ENCODE data around the gene TIAM1.
A peak's percentile ranks its signal among the peaks of the same experiment; 100 is the strongest.

TIAM1 gene

GRCh38 chr21:31366825-31367224, 22.8 kb upstream of the TIAM1 start:
- CTCF ChIA-PET, result interaction anchor here (0.8 kb wide), 1 partner anchor 201 kb away, joined by 3 read pairs; no protein-coding TSS in a partner anchor
- H3K36me3 ChIP-seq (ENCODE audit: control insufficient read depth in 4 of 4, insufficient read depth in 4 of 4, low read length in 3 of 4), result no peaks in the 10 kb centered on the region
- H3K27me3 ChIP-seq (replicated peaks in 2 of 5; ENCODE audit: control insufficient read depth in 4 of 5, insufficient read depth in 5 of 5, low read length in 4 of 5), result no peaks in the 10 kb centered on the region
- WGBS (ENCODE audit: insufficient coverage), result 100% methylated on average over 1 of the region's 2 CpGs
- peaks cover 12 to 36% (median 21%) of the 10 kb centered on the region in 4 experiments for H3K4me1 ChIP-seq (ENCODE audit: control extremely low read depth in 1 of 4, control insufficient read depth in 4 of 4, insufficient read depth in 4 of 4, low read length in 3 of 4)
- POLR2A ChIA-PET, result no interaction called here
- no peaks in the 10 kb centered on the region for H3K9me3 ChIP-seq (ENCODE audit: control extremely low read depth in 1 of 5, control insufficient read depth in 4 of 5, insufficient read depth in 2 of 5, low read depth in 1 of 5, low read length in 4 of 5)
- no peak overlapping the region for H3K4me3 ChIP-seq (ENCODE audit: control insufficient read depth in 1 of 7, extremely low read depth in 1 of 7, insufficient read depth in 4 of 7, low read depth in 2 of 7, low read length in 6 of 7)
- peak in 2 of 3 donors; percentile 32 to 47 for DNase-seq
- H3K27ac ChIP-seq (ENCODE audit: insufficient read depth in 1 of 2, low read depth in 1 of 2, low read length in 2 of 2, poor library complexity in 1 of 2, severe bottlenecking in 2 of 2), result no peak overlapping the region

GRCh38 chr21:31364253-31364945, 20.3 kb upstream of the TIAM1 start:
- Histone ChIP-seq H3K27ac (ENCODE audit: insufficient read depth in 1 of 2, low read depth in 1 of 2, low read length in 2 of 2, poor library complexity in 1 of 2, severe bottlenecking in 2 of 2) (no peak overlapping the region), H3K4me1 (ENCODE audit: control extremely low read depth in 1 of 4, control insufficient read depth in 4 of 4, insufficient read depth in 4 of 4, low read length in 3 of 4) (peaks cover 12 to 36% (median 21%) of the 10 kb centered on the region in 4 experiments), H3K4me3 (ENCODE audit: control insufficient read depth in 1 of 7, extremely low read depth in 1 of 7, insufficient read depth in 4 of 7, low read depth in 2 of 7, low read length in 6 of 7) (no peak overlapping the region), H3K9me3 (ENCODE audit: control extremely low read depth in 1 of 5, control insufficient read depth in 4 of 5, insufficient read depth in 2 of 5, low read depth in 1 of 5, low read length in 4 of 5) (peaks cover 0 to 7% (median 0%) of the 10 kb centered on the region in 5 experiments), H3K36me3 (ENCODE audit: control insufficient read depth in 4 of 4, insufficient read depth in 4 of 4, low read length in 3 of 4) (no peaks in the 10 kb centered on the region), H3K27me3 (replicated peaks in 2 of 5; ENCODE audit: control insufficient read depth in 4 of 5, insufficient read depth in 5 of 5, low read length in 4 of 5) (no peaks in the 10 kb centered on the region)
- CTCF ChIA-PET, result interaction anchor here (0.6 to 2.2 kb wide), 3 partner anchors 11 to 29 kb away, joined by 3 to 5 read pairs (median 3); no protein-coding TSS in a partner anchor
- POLR2A ChIA-PET, result interaction anchor here (0.6 kb wide), 1 partner anchor 23 kb away, joined by 5 read pairs; no protein-coding TSS in a partner anchor
- WGBS (ENCODE audit: insufficient coverage), result 100% methylated on average over 2 of the region's 4 CpGs
- no peak for DNase-seq

GRCh38 chr21:31363720-31364119, 19.7 kb upstream of the TIAM1 start:
- H3K9me3 ChIP-seq (ENCODE audit: control extremely low read depth in 1 of 5, control insufficient read depth in 4 of 5, insufficient read depth in 2 of 5, low read depth in 1 of 5, low read length in 4 of 5), result peaks cover 0 to 7% (median 0%) of the 10 kb centered on the region in 5 experiments
- H3K4me1 ChIP-seq (ENCODE audit: control extremely low read depth in 1 of 4, control insufficient read depth in 4 of 4, insufficient read depth in 4 of 4, low read length in 3 of 4), result peaks cover 12 to 36% (median 21%) of the 10 kb centered on the region in 4 experiments
- ChIA-PET CTCF (interaction anchor here (1.1 to 2.2 kb wide), 3 partner anchors 10 to 28 kb away, joined by 3 to 5 read pairs (median 5); no protein-coding TSS in a partner anchor), POLR2A (interaction anchor here (0.6 kb wide), 1 partner anchor 24 kb away, joined by 5 read pairs; no protein-coding TSS in a partner anchor)
- 0% methylated on average over 1 of the region's 1 CpG for WGBS (ENCODE audit: insufficient coverage)
- no peaks in the 10 kb centered on the region for H3K27me3 ChIP-seq (replicated peaks in 2 of 5; ENCODE audit: control insufficient read depth in 4 of 5, insufficient read depth in 5 of 5, low read length in 4 of 5)
- no peaks in the 10 kb centered on the region for H3K36me3 ChIP-seq (ENCODE audit: control insufficient read depth in 4 of 4, insufficient read depth in 4 of 4, low read length in 3 of 4)
- peak; percentile 46 to 68 (median 63) for DNase-seq
- H3K27ac ChIP-seq (ENCODE audit: insufficient read depth in 1 of 2, low read depth in 1 of 2, low read length in 2 of 2, poor library complexity in 1 of 2, severe bottlenecking in 2 of 2), result no peak overlapping the region
- peak overlapping the region in 1 of 7 experiments; percentile 38 for H3K4me3 ChIP-seq (ENCODE audit: control insufficient read depth in 1 of 7, extremely low read depth in 1 of 7, insufficient read depth in 4 of 7, low read depth in 2 of 7, low read length in 6 of 7)

- ChIA-PET POLR2A (no interaction called here), CTCF (no interaction called here)
- Histone ChIP-seq H3K4me3 (ENCODE audit: control insufficient read depth in 1 of 7, extremely low read depth in 1 of 7, insufficient read depth in 4 of 7, low read depth in 2 of 7, low read length in 6 of 7) (no peak overlapping the region), H3K9me3 (ENCODE audit: control extremely low read depth in 1 of 5, control insufficient read depth in 4 of 5, insufficient read depth in 2 of 5, low read depth in 1 of 5, low read length in 4 of 5) (peaks cover 0 to 7% (median 0%) of the 10 kb centered on the region in 5 experiments), H3K27me3 (replicated peaks in 2 of 5; ENCODE audit: control insufficient read depth in 4 of 5, insufficient read depth in 5 of 5, low read length in 4 of 5) (peaks cover 0 to 6% (median 0%) of the 10 kb centered on the region in 5 experiments), H3K36me3 (ENCODE audit: control insufficient read depth in 4 of 4, insufficient read depth in 4 of 4, low read length in 3 of 4) (no peaks in the 10 kb centered on the region), H3K27ac (ENCODE audit: insufficient read depth in 1 of 2, low read depth in 1 of 2, low read length in 2 of 2, poor library complexity in 1 of 2, severe bottlenecking in 2 of 2) (no peak overlapping the region), H3K4me1 (ENCODE audit: control extremely low read depth in 1 of 4, control insufficient read depth in 4 of 4, insufficient read depth in 4 of 4, low read length in 3 of 4) (peaks cover 12 to 31% (median 21%) of the 10 kb centered on the region in 4 experiments)
- no peak for DNase-seq
Measured at GRCh38 chr21:31360717-31361116, 16.7 kb upstream of the TIAM1 start.

- peaks cover 2 to 15% (median 5%) of the 10 kb centered on the region in 4 experiments for H3K4me1 ChIP-seq (ENCODE audit: control extremely low read depth in 1 of 4, control insufficient read depth in 4 of 4, insufficient read depth in 4 of 4, low read length in 3 of 4)
- peaks cover 0 to 7% (median 0%) of the 10 kb centered on the region in 5 experiments for H3K9me3 ChIP-seq (ENCODE audit: control extremely low read depth in 1 of 5, control insufficient read depth in 4 of 5, insufficient read depth in 2 of 5, low read depth in 1 of 5, low read length in 4 of 5)
- 81% methylated on average over 8 of the region's 8 CpGs for WGBS (ENCODE audit: insufficient coverage)
- DNase-seq, result peak in 1 of 3 donors; percentile 16
- no peak overlapping the region for H3K27ac ChIP-seq (ENCODE audit: insufficient read depth in 1 of 2, low read depth in 1 of 2, low read length in 2 of 2, poor library complexity in 1 of 2, severe bottlenecking in 2 of 2)
- ChIA-PET POLR2A (no interaction called here), CTCF (interaction anchor here (0.5 kb wide), 1 partner anchor 134 kb away, joined by 3 read pairs; no protein-coding TSS in a partner anchor)
- no peaks in the 10 kb centered on the region for H3K36me3 ChIP-seq (ENCODE audit: control insufficient read depth in 4 of 4, insufficient read depth in 4 of 4, low read length in 3 of 4)
- H3K27me3 ChIP-seq (replicated peaks in 2 of 5; ENCODE audit: control insufficient read depth in 4 of 5, insufficient read depth in 5 of 5, low read length in 4 of 5), result peaks cover 0 to 6% (median 0%) of the 10 kb centered on the region in 5 experiments
- no peak overlapping the region for H3K4me3 ChIP-seq (ENCODE audit: control insufficient read depth in 1 of 7, extremely low read depth in 1 of 7, insufficient read depth in 4 of 7, low read depth in 2 of 7, low read length in 6 of 7)
Measured at GRCh38 chr21:31358158-31358557, 14.1 kb upstream of the TIAM1 start.

GRCh38 chr21:31356440-31356839, 12.4 kb upstream of the TIAM1 start:
- H3K4me1 ChIP-seq (ENCODE audit: control extremely low read depth in 1 of 4, control insufficient read depth in 4 of 4, insufficient read depth in 4 of 4, low read length in 3 of 4), result peaks cover 0 to 8% (median 0%) of the 10 kb centered on the region in 4 experiments
- 100% methylated on average over 3 of the region's 4 CpGs for WGBS (ENCODE audit: insufficient coverage)
- DNase-seq, result no peak
- H3K27ac ChIP-seq (ENCODE audit: insufficient read depth in 1 of 2, low read depth in 1 of 2, low read length in 2 of 2, poor library complexity in 1 of 2, severe bottlenecking in 2 of 2), result no peak overlapping the region
- peaks cover 0 to 6% (median 0%) of the 10 kb centered on the region in 5 experiments for H3K27me3 ChIP-seq (replicated peaks in 2 of 5; ENCODE audit: control insufficient read depth in 4 of 5, insufficient read depth in 5 of 5, low read length in 4 of 5)
- peaks cover 0 to 7% (median 0%) of the 10 kb centered on the region in 5 experiments for H3K9me3 ChIP-seq (ENCODE audit: control extremely low read depth in 1 of 5, control insufficient read depth in 4 of 5, insufficient read depth in 2 of 5, low read depth in 1 of 5, low read length in 4 of 5)
- POLR2A ChIA-PET, result no interaction called here
- H3K4me3 ChIP-seq (ENCODE audit: control insufficient read depth in 1 of 7, extremely low read depth in 1 of 7, insufficient read depth in 4 of 7, low read depth in 2 of 7, low read length in 6 of 7), result no peak overlapping the region
- CTCF ChIA-PET, result interaction anchor here (1.0 kb wide), 1 partner anchor 9 kb away, joined by 3 read pairs; no protein-coding TSS in a partner anchor
- H3K36me3 ChIP-seq (ENCODE audit: control insufficient read depth in 4 of 4, insufficient read depth in 4 of 4, low read length in 3 of 4), result no peaks in the 10 kb centered on the region

Data from common myeloid progenitor, CD34-positive (primary cell).